Activated CD4-positive, CD25-positive, alpha-beta regulatory T cell treated with anti-CD3 and anti-CD28 coated beads, Interleukin-2, amount 50 U/mL, for 24 hours (primary cell): Measurements from ENCODE around the gene MAP4K3.
A peak's percentile ranks its signal among the peaks of the same experiment; 100 is the strongest.
"Not testable (repeated sequence)": the region's sequence is repeated elsewhere in the genome, so short reads cannot be mapped to it uniquely, and the experiment has no call there.

Experiments used
- ATAC-seq, 2 donors: fragments of 150-1000 bp; cut with Tn5 transposase; one replicate each; pipeline ENCODE4 v1.10.0; 2021; ENCODE audit warnings: mild to moderate bottlenecking in 1 of 2, moderate library complexity in 1 of 2

The MAP4K3 gene

DNA sequence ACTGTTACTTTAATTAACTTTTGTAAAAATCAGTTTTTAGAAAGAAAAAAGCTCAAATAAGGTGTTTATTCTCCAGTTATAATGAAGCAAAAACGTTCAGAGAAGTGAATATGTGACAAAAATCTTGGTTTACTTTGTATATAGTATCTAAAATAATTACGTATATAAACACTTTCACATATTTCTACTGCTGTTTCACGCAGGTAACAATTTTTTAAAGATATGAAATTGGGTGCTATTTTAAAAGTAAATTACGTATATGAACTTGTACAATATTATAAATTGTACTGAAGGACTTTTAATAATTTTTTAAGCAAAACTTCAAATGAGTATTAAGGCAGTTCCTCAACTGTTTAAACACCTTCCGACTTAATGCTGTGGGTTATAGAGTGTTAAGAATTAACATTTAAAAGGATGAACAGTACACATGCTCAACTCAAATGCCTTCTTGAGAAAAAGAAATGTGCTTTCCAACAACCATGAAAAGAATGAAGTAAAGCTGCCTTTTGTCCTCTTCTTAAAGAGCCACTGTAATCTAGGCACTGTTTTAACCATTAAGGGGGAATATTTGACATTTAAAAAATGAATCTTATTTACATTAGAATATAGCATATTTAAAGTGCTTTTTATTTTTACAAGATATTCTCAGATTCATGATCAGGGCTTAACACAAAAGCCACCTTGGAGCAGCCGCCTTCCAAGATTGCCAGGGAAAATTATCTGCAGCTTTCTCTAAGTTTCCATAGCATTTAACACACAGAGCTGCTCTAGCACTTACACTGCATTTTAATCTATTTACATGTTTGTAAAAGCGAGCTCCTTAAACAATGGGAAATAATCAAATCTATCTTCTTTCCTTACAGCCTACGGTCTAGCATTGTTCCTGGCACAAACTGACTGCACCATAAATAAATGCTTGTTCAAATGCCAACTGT, 136.8 kb downstream of the MAP4K3 start:
- no peak for ATAC-seq

DNA sequence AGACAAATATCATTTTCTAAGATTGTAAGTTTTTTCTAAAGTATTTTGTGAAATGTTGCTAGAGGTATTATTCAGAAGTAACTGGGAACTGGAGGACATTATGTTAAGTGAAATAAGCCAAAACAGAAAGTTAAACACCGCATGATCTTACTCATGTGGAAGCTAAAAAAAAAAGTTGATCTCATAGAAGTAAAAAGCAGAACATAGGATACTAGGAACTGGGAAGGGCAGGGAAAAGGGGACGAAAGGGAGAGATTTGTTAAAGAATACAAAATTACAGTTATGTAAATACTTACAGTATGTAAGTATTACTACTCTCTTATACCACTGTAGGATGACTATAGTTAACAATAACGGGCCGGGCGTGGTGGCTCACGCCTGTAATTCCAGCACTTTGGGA, 146.7 kb downstream of the MAP4K3 start:
- no peak for ATAC-seq

DNA sequence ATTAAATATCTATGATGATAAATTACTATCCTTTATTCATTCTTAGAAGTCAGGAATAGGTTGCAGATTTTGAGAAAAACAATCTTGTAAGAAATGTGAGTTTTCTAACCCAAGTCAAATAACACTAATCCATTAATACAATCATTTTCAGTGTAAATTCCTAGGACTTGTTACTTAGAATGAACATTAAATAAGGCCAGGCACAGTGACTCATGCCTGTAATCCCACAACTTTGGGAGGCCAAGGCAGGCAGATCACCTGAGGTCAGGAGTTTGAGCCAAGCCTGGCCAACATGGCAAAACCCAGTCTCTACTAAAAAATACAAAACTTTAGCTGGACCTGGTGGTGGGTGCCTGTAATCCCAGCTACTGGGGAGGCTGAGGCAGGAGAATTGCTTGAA, 147.5 kb downstream of the MAP4K3 start:
- no peak for ATAC-seq

DNA sequence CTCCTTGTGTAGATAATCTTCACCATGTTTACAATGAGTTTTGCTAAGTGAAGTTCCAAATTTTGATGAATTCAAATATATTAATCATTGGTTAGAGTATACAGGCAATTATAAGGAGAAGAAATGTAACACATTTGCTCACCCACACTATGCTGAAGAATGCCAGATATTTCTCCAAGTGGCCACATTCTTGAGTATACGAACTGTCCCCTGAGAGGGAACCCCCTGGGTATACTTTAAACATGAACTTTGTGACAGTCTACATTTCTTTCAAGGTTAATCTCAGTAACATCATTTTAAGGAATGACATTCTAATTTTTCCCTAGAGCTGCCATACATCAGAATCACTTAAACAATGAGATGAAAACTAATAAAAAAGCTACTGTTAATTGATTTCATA, 153.5 kb downstream of the MAP4K3 start:
- no peak for ATAC-seq

DNA sequence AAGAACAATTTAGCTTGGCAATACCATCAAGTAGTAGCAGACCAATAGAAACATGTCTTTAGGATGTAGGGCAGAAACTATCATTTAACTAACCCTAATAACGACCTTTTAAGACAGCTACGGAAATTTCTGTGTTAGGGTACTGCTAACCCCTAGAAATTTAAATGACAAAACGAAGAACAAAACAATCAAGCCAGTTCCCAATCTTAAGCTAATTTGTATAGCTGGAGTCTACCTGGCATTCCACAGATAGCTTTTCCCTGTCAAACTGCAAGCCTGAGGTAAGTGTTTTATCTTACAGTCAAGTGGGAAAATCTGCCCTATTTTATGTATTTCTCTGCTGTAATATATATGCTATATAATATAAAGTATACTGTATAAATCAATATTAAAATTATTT, 155.7 kb downstream of the MAP4K3 start:
- no peak for ATAC-seq

DNA sequence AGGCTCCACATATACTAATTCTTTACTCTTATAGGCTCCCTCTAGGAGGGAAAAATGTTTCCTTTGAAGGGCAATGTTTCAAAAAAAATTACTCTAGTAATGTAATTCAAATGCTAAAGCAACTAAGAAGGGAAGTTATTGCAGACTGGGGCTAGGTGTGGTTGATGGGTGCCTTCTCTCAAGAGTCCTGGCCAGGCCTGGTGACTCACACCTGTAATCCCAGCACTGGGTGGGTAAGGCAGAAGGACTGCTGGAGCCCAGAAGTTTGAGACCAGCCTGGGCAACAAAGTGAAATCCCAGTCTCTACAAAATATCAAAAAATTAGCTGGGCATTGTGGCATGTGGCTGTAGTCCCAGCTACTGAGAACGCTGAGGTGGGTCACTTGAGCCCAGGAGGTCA, 162.1 kb downstream of the MAP4K3 start:
- ATAC-seq: no peak

DNA sequence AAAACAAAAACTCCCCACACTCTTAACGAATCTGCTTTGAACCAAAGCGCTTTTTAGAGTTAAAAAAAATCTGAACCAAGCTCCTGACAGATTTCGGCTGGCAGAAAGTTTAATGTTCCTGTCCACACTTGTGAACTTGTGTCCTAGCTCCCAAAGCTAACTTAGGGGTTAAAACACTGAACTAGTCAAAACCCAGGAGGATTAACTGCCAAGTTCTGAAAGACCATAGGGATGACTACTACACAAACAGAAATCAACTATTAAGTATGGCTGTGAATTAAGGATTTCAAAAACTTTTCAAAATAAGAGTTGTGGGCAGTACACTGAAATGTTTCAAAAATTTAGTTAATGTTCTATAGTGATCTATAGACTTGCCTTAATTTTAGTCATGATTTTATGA, 167.1 kb downstream of the MAP4K3 start:
- ATAC-seq: no peak

DNA sequence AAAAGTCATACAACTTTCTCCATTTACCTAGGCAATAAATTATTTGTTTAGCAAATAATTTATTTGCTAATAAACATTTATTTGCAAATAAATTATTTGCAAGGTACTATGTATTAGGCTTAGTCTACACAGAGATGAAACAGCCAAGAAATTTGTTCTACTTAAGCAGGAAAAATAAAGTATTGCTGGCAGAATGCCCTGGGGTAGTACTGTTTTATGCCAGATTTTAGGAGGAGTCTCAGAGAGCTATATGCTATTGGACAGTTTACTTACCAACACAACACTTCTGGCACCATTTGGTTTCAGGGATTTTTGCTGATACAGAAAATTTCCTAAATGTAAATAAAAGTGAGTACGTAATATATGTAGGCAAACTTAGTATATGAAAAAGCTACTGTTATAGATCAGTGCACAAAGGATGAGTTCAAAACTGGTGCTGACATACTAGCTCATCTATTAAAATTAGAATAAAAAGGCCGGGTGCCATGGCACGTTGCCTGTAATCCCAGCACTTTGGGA, 170.1 kb downstream of the MAP4K3 start:
- no peak for ATAC-seq

DNA sequence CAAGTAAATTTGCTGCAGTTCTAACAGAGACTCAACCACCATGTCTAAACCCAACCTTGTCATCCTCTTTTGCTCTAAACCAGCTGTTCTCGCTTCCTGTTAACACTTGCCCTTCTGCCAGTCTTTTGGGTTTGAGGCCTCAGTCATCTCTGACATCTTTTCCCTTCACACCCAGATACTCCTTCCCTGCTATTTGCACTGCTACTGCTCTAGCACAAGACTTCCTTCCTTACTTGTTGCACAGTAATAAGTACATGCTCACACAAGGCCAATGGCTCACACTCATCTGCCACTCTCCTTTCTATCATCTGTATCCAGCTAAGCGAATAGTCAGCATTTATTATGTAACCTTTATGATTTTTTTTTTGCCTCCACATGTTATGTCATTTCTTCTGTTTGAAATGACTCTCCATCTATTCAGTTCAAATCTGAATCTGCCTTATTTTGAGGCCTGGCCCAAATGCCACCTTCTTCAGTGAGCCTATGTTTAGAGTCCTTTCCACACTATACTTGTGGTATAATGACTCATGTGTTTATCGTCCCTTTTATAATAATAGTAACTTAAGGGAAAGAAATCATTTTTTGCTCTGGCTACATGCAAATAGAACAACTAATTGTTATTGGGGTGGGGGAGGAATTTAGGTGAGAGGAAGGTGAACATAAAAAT, 170.8 kb downstream of the MAP4K3 start:
- ATAC-seq: peak; percentile 80 to 82

DNA sequence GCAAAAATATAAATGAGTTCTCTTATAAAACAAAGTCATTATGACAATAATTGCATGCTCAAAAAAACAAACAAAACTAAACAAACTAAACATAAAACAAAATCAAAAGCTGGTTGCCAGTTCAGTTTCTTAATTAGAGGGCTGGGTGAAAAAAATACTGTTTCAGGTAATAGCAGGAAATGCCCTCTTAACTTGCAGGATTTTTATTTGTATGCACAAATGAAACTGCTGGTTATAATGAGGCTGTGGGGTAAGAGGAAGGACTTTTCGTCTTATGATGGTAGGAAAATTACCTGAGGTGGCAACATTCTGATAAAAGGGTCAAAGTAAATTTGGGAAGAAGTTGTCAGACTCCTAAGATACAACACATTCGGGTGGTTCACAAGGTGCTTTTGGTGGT, 171.8 kb downstream of the MAP4K3 start:
- ATAC-seq: no peak

DNA sequence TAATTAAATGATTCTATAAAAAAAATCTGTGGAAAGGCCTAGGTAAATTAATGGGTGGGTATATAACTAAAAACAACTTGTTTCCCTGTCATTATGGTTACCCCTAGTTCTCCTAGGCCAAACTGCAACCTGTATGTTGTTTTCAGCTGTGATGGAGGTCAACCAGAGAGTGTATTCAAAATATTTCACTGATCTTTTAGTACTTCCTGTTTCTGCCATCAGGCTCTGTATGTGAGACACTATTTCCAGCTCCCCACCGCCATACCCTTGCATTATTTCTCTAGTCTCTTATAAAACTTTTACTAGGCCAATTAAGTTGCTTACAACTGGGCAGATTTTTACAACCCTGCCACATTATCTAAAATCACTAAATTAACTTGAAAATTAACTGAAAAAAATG, 172.4 kb downstream of the MAP4K3 start:
- ATAC-seq: no peak

DNA sequence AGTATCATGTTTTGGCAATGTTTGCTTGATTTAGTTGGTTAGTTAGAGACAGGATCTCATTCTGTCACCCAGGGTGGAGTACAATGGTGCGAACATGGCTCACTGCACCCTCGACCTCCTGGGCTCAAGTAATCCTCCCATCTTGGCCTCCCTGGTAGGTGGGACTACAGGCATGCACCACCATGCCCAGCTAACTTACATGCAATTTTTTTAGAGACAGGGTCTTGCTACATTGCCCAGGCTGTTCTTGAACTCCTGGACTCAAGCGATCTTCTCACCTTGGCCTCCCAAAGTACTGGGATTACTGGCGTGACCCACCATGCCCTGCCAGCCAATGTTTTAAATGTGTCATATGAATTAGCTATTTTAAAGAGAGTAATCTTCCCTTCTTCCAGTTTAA, 177.0 kb downstream of the MAP4K3 start:
- no peak for ATAC-seq

DNA sequence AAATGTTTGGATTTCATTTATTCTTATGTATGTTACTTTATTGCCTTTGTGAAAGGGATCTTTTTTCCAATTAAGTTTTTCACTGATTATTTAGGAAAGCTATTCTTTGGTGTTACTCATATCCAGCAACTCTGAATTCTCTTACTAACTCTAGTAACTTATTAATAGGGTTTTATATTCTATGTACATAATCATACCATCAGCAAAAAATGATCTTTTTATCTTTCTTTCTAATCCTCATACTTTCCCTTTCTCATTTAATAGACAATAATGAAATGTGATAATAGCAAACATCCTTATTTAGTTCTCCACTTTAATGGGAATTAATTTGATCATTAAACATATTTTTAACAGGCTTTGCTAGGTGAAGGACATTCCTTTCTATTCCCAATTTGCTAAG, 181.0 kb downstream of the MAP4K3 start:
- ATAC-seq: no peak

DNA sequence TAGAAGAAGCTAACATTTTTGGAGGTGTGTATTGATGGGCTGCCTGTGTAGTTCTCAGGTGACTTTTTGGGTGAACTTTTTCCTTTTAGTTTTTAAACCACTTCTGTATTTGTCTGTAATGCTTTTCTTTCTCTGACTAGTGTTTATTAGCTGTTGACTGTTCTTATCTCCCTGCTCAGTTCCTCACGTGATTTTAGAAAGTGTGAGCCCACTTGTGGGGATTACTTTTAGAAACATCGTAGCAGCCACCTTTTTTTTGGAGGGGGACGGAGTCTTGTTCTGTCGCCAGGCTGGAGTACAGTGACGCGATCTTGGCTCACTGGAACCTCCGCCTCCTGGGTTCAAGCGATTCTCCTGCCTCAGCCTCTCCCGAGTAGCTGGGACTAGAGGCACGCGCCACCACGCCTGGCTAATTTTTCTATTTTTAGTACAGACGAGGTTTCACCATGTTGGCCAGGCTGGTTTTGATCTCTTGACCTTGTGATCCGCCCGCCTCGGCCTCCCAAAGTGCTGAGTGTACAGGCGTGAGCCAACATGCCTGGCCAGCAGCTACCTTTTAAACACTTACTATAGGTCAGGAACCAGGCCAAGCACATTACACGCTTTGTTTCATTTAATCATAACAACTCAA, 184.1 kb downstream of the MAP4K3 start:
- no peak for ATAC-seq

DNA sequence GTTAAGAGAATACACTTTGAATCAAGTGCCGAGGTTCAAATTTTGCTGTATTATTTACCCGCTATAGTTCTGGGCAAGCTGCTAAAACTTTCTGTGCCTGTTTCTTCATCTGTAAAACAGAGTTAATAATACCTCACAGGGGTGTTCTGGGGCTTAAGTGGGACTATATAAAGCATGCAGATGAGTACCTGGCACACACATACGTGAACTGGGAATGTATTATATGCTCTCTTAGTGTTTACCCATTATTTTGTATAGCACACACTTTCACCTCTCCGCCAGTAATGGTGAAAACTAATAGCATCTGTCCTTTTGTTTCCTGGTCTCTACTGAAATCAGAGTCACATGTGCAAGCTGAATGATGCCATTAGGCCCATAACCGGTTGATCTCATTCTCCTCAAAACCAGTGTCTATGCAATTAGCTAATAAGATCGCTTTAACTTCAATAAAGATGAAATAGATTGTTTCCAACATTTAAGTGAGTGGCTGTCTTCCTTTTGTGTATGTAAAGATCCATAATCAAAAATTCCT, 189.5 kb downstream of the MAP4K3 start:
- ATAC-seq: no peak

DNA sequence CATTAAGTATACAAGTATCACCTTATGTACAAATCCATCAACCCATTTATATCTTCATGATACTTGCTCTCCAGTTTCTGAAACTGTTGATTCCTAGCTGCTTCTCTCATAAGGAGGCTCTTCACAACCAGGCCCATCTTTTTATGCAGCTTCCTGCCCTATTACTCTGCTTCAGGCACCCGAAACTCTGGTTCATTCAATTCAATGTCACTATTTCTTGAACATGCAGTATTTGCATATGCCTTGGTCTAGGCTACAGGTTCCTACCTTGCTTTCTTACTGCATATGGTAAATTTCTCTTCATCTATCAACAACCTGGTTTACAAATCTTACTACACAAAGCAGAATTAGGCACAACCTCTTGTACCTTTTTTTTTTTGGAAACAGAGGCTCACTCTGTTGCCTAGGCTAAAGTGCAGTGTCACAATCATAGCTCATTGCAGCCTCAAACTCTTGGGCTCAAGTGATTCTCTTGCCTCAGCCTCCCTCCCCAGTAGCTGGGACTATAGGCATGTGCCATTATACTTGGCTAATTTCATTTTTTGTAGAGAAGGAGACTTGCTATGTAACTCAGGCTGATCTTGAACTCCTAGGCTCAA, 190.6 kb downstream of the MAP4K3 start:
- no peak for ATAC-seq

DNA sequence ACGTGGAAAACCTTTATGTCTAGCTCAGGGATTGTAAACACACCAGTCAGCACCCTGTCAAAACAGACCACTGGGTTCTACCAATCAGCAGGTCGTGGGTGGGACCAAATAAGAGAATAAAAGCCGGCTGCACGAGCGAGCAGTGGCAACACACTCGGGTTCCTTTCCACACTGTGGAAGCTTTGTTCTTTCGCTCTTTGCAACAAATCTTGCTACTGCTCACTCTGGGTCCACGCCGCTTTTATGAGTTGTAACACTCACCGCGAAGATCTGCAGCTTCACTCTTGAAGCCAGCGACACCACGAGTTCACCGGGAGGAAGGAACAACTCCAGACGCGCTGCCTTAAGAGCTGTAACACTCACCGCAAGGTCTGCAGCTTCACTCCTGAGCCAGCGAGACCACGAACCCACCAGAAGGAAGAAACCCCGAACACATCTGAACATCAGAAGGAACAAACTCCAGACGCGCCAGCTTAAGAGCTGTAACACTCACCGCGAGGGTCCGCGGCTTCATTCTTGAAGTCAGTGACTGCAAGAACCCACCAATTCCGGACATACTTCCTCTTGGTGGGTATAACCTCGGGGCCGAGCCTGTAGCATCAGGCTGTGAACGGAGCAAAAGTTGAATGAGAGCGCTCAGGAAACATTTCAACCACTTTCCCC, 192.0 kb downstream of the MAP4K3 start:
- peak; percentile 33 to 55 for ATAC-seq

DNA sequence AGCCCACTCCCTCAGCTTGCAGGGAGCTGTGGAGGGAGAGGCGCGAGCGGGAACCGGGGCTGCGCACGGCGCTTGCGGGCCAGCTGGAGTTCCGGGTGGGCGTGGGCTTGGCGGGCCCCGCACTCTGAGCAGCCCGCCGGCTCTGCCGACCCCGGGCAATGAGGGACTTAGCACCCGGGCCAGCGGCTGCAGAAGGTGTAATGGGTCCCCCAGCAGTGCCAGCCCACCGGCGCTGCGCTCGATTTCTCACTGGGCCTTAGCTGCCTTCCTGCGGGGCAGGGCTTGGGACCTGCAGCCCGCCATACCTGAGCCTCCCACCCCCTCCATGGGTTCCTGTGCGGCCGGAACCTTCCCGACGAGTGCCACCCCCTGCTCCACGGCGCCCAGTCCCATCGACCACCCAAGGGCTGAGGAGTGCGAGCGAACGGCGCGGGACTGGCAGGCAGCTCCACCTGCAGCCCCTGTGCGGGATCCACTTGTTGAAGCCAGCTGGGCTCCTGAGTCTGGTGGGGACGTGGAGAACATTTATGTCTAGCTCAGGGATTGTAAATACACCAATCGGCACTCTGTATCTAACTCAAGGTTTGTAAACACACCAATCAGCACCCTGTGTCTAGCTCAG, 192.7 kb downstream of the MAP4K3 start:
- ATAC-seq: not testable (repeated sequence)

DNA sequence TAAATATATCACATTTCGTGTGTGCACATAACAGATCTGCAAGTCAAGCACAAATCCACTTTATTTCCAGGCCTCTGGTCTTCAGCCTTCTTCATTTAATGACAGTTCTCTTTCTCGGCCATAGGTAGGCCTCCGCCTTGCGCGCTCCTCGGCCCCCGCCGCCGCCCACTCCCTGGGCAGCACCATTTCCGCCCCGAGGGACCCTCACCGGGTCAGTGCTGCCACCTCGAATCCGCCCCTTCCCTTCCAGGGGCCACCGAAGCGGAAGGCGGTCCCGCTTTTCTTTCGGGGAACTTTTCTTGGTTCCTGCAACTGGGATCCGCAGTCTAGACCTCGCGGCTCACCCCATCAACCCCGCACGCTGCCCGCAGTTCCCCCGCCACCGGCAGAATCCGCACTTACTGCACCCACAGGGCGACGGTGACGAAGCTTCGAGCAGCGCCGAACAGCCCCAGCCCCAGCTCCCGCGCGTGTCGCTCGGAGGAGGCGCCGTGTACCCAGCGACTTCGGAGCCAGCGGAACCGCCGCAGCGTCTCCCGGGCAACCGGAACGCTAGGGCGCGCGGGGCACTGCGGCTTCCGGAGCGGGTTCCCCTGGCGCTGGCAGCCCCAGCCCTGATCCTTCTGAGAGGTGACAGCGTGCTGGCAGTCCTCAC, 193.5 kb downstream of the MAP4K3 start, which contains the start of gene CDKL4:
Gene CDKL4 (minus strand): TSS at position 502 of the 655 bp plus-strand sequence.
- peak; percentile 49 to 56 for ATAC-seq

DNA sequence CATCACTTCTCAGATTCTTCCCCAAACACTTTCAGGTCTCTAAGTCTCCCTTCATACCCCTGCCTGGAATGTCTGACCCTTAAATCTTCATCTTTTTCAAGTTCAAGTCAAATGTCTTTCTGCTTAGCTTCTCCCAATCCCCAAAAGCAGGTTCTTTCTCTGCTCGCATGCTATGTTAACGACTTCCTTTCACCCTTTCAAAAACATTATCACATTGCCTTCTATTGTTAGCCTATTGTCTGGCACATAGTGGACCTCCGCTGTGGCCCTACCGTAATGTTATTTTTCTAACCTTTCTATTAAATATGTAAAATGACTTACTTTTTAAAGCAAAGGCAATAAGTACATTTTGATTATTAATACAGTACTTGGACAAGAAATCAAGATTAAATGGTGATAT, 195.5 kb downstream of the MAP4K3 start:
- ATAC-seq: no peak

DNA sequence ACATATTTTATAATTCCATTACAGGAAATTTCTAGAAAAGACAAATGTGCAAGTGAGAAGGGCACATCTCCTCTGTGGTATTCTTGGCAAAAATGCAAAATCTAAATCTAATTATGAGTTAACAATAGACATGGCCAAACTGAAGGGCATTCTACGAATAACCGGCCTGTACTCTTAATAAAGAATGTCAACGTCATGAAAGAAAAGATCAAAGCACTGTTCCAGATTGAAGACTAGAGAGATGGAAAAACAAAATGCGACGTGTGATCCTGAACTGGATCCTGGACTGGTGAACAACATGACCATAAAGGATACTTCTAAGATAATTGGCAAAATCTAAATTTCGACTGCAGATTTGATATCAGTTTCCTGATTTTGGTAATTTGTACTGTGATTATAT, 196.3 kb downstream of the MAP4K3 start:
- ATAC-seq: no peak
